GM21825 (cell line): Measurements from ENCODE around the gene ALG11.
"Not testable (repeated sequence)": the region's sequence is repeated elsewhere in the genome, so short reads cannot be mapped to it uniquely, and the experiment has no call there.

Experiments used
- ATAC-seq: cut with Tn5 transposase; IDR thresholded peaks from one replicate; pipeline ENCODE4 v1.9.1; 2021; ENCODE audit warnings: mild to moderate bottlenecking, moderate library complexity; ENCODE audit not compliant: unreplicated experiment

ALG11 gene, protein sequence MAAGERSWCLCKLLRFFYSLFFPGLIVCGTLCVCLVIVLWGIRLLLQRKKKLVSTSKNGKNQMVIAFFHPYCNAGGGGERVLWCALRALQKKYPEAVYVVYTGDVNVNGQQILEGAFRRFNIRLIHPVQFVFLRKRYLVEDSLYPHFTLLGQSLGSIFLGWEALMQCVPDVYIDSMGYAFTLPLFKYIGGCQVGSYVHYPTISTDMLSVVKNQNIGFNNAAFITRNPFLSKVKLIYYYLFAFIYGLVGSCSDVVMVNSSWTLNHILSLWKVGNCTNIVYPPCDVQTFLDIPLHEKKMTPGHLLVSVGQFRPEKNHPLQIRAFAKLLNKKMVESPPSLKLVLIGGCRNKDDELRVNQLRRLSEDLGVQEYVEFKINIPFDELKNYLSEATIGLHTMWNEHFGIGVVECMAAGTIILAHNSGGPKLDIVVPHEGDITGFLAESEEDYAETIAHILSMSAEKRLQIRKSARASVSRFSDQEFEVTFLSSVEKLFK

GRCh38 chr13:52011632-52012511 lies at the start of gene ALG11:
Gene ALG11, plus strand, starts transcription at chr13:52012398. Its CDS starts 21 bp downstream, at chr13:52012419.
- peak; percentile 99 for ATAC-seq

DNA sequence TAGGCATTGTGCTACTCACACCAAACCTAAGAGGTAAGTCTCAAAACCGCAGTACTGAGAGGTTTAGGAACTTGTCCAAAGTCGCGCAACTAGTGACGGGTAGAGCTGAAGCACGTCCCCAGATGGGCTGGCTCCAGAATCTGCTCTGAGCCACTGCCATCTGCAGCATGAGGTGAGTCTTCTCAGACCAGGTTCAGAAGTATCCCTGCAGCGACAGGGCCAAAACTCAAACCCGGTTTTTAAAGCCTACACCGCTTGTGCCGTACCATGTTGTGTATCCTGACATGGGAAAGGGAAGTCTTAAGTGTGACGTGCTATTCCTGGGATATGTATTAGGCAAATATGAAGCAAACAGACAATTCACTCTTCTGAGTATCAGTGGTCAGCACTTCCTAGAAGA lies 46.0 kb upstream of the ALG11 start:
- ATAC-seq = no peak

GRCh38 chr13:51967482-51968446 lies 44.4 kb upstream of the ALG11 start:
- no peak for ATAC-seq

- ATAC-seq = no peak
Measured at GRCh38 chr13:51970349-51970748, 41.8 kb upstream of the ALG11 start.

GRCh38 chr13:51971520-51972426 lies 40.4 kb upstream of the ALG11 start:
- ATAC-seq = no peak

DNA sequence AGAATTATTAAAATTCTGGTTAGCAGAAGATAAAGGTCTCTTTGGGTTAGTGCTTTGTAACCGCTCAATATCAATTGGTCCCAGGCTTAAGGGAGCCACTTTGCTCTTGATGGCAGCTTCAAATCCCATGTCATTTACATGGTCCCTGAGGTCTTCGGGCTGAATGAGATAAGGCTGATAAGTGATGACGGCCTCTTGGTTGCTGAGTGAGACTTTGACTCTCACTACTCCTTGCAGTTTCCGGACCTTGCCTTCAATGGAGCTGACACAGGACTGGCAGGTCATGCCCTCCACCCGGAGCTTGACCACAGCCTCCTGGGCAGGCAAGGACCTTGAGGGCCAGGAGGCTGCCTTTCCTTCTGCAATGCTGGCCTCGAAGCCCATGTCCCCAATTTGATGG lies 37.7 kb upstream of the ALG11 start:
- no peak for ATAC-seq

- no peak for ATAC-seq
Measured at GRCh38 chr13:51976423-51976822, 35.8 kb upstream of the ALG11 start.

- ATAC-seq = no peak
Measured at GRCh38 chr13:51976890-51977289, 35.3 kb upstream of the ALG11 start.

- ATAC-seq = no peak
Measured at GRCh38 chr13:51977625-51978024, 34.6 kb upstream of the ALG11 start.

DNA sequence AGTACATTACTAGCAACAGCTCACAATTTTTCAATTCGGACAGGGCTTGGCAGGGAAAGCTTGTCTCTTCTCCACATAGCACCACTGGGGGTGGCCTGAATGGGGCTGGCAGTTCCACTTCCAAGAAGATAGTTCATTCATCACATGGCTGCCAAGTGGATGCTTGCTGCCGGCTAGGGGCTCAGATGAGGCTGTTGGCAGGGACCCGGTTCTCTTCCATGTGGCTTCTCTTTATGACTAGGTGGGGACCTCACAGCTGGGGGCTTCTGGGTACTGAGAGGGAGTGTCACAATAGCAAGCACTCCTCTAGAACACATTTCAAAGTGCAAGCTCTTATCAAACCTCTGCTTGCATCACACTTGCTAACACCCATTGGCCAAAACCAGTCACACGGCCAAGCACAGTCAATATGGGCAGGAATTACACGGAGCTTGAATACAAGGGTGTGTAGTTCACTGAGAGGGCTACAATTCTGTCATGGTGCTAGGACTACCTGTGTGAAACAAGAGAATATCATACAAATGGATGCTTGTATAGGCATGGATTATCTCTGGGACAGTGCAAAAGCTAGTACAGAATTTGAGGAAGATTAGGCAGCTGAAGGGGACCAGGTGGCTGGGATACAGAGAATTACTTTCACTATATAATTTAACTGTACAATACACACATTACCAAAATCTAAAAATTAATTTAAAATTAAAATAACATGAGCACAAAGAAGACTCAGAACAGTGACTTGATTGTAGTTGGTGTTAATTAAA lies 33.2 kb upstream of the ALG11 start:
- ATAC-seq = no peak

DNA sequence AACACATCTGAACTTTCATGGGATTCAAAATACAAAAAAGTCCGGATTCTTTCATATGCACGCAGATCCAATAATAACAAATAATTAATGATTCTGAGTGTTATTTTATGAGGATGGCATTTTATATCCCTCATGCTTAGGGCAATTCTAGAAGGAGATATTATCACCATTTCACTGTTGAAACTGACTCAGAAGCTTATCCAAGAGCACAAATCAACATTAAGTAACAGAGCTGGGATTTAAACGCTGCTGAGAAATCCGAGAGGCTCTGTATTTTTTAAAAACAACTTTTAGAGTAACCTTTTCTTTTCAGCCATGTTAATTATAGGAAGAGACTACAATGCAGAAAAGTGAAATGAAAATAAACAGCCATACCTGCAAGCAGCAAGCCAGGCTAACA lies 31.3 kb upstream of the ALG11 start:
- ATAC-seq = no peak

DNA sequence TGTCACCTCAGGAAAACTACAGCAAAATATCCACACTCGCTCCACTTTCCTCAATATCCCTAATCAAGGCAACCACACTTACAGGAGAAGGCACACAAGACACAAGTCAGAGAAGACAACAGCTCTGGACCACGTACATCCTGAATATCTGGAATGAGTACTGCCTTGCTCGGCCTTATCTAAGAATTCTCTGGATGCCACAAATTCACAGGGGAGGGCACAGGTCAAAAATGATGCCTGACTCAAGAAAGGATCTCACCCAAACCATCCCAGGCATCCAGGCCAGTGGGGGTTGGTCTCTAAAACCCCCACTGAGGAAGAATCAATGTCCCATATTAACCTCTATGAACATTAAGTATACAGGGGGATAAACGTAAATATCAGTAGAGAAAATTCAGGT lies 30.8 kb upstream of the ALG11 start:
- no peak for ATAC-seq

DNA sequence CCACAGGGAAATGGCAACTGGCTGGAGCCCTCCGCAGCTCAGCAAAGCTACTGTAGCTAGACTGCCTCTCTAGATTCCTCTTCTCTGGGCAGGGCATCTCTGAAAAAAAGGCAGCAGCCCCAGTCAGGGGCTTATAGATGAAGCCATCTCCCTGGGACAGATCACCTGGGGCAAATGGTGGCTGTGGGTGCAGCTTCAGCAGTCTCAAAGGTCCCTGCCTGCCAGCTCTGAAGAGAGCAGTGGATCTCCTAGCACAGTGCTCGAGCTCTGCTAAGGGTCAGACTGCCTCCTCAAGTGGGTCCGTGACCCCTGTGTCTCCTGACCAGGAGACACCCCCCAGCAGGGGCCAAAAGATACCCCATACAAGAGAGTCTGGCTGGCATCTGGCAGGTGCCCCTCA lies 28.9 kb upstream of the ALG11 start:
- ATAC-seq = not testable (repeated sequence)

GRCh38 chr13:51984904-51985303 lies 27.3 kb upstream of the ALG11 start:
- ATAC-seq = not testable (repeated sequence)

GRCh38 chr13:51988988-51989618 lies 23.1 kb upstream of the ALG11 start:
- ATAC-seq = no peak

GRCh38 chr13:51993713-51994112 lies 18.5 kb upstream of the ALG11 start:
- no peak for ATAC-seq

GRCh38 chr13:51995677-51996551 lies 16.3 kb upstream of the ALG11 start:
- ATAC-seq = no peak
